ENCODE measurements around the gene NRXN2.

Gene NRXN2

GRCh38 chr11:64583296-64584262 lies 139.4 kb downstream of the NRXN2 start:
- no peak for TF ChIP-seq SIN3A (IDR thresholded peaks at IDR 0.05; ENCODE audit: borderline replicate concordance, insufficient read depth, low read length)
- TF ChIP-seq TAF1 (IDR thresholded peaks at IDR 0.05; ENCODE audit: borderline replicate concordance, insufficient read depth, low read length), result no peak
- TF ChIP-seq REST (IDR thresholded peaks at IDR 0.05; ENCODE audit: insufficient read depth in 1 of 2, low read depth in 2 of 2, low read length in 2 of 2), result no peak
- TF ChIP-seq FOXP2 (optimal IDR thresholded peaks at IDR 0.05; ENCODE audit: borderline replicate concordance, extremely low read depth, extremely low read length, insufficient read depth), result no peak
- no peak for TF ChIP-seq POLR2AphosphoS5 (IDR thresholded peaks at IDR 0.05; ENCODE audit: low read depth, low read length)

DNA sequence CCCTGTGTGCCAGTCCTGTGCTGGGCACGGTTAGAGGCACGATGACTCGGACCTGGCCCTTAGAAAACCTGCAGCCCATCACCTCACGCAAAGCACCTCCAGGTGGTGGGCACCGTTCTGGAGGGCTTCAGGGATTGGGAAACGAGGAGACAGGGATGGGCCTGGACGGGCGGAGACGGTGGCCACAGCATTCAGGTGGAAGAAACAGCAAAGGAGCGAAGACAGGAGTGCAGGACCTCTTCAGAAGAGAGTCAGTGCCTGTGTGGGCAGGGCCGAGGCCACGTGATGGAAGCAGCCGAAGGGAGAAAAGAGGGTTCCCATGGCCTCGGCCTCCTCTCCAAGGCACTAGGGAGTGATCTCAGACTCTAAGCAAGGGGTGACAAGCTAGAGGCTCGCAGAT lies 140.1 kb downstream of the NRXN2 start:
- no peak for TF ChIP-seq REST (IDR thresholded peaks at IDR 0.05; ENCODE audit: insufficient read depth in 1 of 2, low read depth in 2 of 2, low read length in 2 of 2)
- no peak for TF ChIP-seq TAF1 (IDR thresholded peaks at IDR 0.05; ENCODE audit: borderline replicate concordance, insufficient read depth, low read length)
- TF ChIP-seq POLR2AphosphoS5 (IDR thresholded peaks at IDR 0.05; ENCODE audit: low read depth, low read length), result no peak
- TF ChIP-seq SIN3A (IDR thresholded peaks at IDR 0.05; ENCODE audit: borderline replicate concordance, insufficient read depth, low read length), result no peak
- TF ChIP-seq FOXP2 (optimal IDR thresholded peaks at IDR 0.05; ENCODE audit: borderline replicate concordance, extremely low read depth, extremely low read length, insufficient read depth), result no peak

DNA sequence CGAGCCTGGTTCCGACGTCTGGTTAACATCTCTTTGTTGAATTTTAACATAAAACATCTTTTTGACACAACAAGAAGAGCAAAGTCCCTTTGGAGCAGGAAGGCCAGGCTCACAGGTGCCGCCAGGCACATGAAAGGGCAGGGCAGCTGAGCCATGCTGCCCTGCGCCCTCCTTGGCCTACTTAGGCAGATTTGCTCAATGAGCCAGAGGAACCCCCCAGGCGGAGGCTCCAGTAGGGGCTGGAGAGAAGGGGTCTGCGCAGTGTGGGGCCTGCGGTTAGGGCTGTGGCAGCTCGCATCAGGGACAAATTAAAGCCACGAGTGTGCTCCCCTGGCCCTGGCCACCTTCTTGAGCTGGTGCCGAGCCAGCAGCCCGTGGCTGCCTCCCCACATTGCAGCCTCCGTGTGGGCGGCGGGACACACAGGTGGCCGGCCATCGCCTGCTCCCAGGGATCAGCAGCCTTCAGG lies 141.9 kb downstream of the NRXN2 start:
- no peak for TF ChIP-seq REST (IDR thresholded peaks at IDR 0.05; ENCODE audit: insufficient read depth in 1 of 2, low read depth in 2 of 2, low read length in 2 of 2)
- no peak for TF ChIP-seq TAF1 (IDR thresholded peaks at IDR 0.05; ENCODE audit: borderline replicate concordance, insufficient read depth, low read length)
- TF ChIP-seq FOXP2 (optimal IDR thresholded peaks at IDR 0.05; ENCODE audit: borderline replicate concordance, extremely low read depth, extremely low read length, insufficient read depth), result no peak
- TF ChIP-seq POLR2AphosphoS5 (IDR thresholded peaks at IDR 0.05; ENCODE audit: low read depth, low read length), result no peak
- TF ChIP-seq SIN3A (IDR thresholded peaks at IDR 0.05; ENCODE audit: borderline replicate concordance, insufficient read depth, low read length), result no peak

DNA sequence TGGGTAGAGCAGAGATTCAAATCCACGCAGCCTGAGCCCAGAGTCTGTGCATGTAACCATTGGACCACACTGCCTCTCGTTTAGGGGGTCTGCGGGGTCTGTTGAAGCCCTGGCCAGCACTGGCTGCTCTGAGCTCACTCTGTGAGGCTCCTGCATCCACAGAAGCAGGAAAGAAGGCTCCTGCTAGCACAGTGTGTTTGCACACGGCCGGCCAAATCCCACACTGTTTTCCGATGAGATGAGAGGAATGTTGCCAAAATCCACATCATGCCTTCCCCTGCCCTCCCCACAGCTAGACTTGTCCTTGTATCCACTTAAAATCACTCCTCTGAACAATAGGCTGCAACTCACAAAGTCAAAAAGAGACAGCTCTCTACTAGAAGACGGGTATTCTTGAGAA lies 142.6 kb downstream of the NRXN2 start:
- no peak for TF ChIP-seq POLR2AphosphoS5 (IDR thresholded peaks at IDR 0.05; ENCODE audit: low read depth, low read length)
- TF ChIP-seq REST (IDR thresholded peaks at IDR 0.05; ENCODE audit: insufficient read depth in 1 of 2, low read depth in 2 of 2, low read length in 2 of 2), result no peak
- no peak for TF ChIP-seq SIN3A (IDR thresholded peaks at IDR 0.05; ENCODE audit: borderline replicate concordance, insufficient read depth, low read length)
- TF ChIP-seq TAF1 (IDR thresholded peaks at IDR 0.05; ENCODE audit: borderline replicate concordance, insufficient read depth, low read length), result no peak
- no peak for TF ChIP-seq FOXP2 (optimal IDR thresholded peaks at IDR 0.05; ENCODE audit: borderline replicate concordance, extremely low read depth, extremely low read length, insufficient read depth)
